Lower lobe of right lung (tissue), 2 donors: ENCODE results near the gene PTPRD. TPM values are rescaled to one million over a fixed set of nuclear protein-coding genes. Genes with fewer than 3 reads are reported as not detected.

Experiments
- ATAC-seq, 2 donors: fragments of 200-7000 bp; cut with Tn5 transposase; one replicate each; pipeline ENCODE4 v1.9.1; 2020 to 2022; ENCODE audit warnings: mild to moderate bottlenecking in 2 of 2, moderate library complexity in 2 of 2
- DNase-seq: peaks from one replicate; pipeline ENCODE4 v3.0.0-alpha.2; 2020
- H3K27ac ChIP-seq: fragments of 200-600 bp; one replicate; pipeline ENCODE4 v1.8.0; 2022
- H3K27me3 ChIP-seq: fragments of 200-600 bp; one replicate; pipeline ENCODE4 v1.8.0; 2022; ENCODE audit warnings: low read depth
- H3K36me3 ChIP-seq: fragments of 200-600 bp; one replicate; pipeline ENCODE4 v1.8.0; 2022; ENCODE audit warnings: mild to moderate bottlenecking
- H3K4me1 ChIP-seq: fragments of 200-600 bp; one replicate; pipeline ENCODE4 v1.8.0; 2022
- H3K4me3 ChIP-seq: fragments of 200-600 bp; one replicate; pipeline ENCODE4 v1.8.0; 2022; ENCODE audit warnings: mild to moderate bottlenecking
- H3K9me3 ChIP-seq: fragments of 200-600 bp; one replicate; pipeline ENCODE4 v1.8.0; 2022
- intact Hi-C: fragments of 100-400 bp; cut with DNase I; formaldehyde crosslinking; loops from one replicate; pipeline ENCODE4 v1.11.0; 2022
- total RNA-seq: library from RNA; stranded (reverse); fragmentation: NEBNext Ultra II Directional; extraction: Animal tissue kit (Norgen Biotek cat#: 25700); gene quantifications from one replicate; pipeline ENCODE4 v1.2.1, GENCODE V29; 2021
- TF ChIP-seq, protein P1 (sequence below): fragments of 200-600 bp; IDR thresholded peaks from one replicate; pipeline ENCODE4 v1.8.0; 2022; ENCODE audit warnings: antibody characterized with exemption, mild to moderate bottlenecking
- donor health status: DM: no; HTN: yes; CAD: no; lungs with severe emphysema.

Gene PTPRD
- total RNA-seq, 1 donor from 2014 or later, result 17.2 TPM

DNA sequence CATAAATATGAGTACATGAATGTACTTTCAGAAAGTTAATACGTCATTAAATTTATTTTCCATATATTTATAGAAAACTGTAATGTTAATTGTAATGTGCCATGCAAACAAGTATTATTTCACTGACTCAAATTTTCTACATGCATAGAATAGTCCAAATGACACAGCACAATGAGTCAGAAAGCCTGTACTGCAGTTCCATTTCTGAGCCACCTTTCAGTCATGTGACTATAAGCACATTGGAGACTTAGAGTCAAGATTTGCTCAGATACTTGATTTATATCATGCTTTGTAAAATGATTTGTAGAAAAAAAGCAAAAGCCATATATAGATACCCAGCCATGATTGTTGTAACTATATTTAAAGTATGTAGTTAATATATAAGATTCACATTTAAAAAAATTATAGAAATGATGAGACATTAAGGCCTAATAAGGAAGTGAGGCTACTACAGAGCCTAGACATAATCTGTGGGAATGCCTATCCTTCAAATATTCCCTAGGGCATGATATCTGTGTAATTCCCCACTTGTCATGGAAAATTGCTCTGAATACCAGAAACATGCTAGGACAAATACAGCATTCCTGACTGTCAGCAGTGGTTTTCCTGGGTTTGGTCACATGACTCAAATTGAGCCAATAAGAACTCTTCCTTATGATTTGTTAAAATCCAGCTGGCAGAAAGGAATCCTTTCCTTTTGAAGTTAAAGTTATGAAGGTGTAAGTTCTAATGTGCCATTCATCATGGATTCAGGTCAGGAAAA lies 50.0 kb downstream of the PTPRD start:
- intact Hi-C loops, result no loop called here
- DNase-seq (no peak), ATAC-seq (no peak)
- H3K4me1 ChIP-seq, result no peaks in the 10 kb centered on the region
- TF ChIP-seq, protein P1, sequence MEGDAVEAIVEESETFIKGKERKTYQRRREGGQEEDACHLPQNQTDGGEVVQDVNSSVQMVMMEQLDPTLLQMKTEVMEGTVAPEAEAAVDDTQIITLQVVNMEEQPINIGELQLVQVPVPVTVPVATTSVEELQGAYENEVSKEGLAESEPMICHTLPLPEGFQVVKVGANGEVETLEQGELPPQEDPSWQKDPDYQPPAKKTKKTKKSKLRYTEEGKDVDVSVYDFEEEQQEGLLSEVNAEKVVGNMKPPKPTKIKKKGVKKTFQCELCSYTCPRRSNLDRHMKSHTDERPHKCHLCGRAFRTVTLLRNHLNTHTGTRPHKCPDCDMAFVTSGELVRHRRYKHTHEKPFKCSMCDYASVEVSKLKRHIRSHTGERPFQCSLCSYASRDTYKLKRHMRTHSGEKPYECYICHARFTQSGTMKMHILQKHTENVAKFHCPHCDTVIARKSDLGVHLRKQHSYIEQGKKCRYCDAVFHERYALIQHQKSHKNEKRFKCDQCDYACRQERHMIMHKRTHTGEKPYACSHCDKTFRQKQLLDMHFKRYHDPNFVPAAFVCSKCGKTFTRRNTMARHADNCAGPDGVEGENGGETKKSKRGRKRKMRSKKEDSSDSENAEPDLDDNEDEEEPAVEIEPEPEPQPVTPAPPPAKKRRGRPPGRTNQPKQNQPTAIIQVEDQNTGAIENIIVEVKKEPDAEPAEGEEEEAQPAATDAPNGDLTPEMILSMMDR, result no peak
- H3K4me3 ChIP-seq, result no peak overlapping the region
- H3K27me3 ChIP-seq, result no peaks in the 10 kb centered on the region
- H3K36me3 ChIP-seq, result no peaks in the 10 kb centered on the region
- no peaks in the 10 kb centered on the region for H3K9me3 ChIP-seq
- H3K27ac ChIP-seq, result no peak overlapping the region

DNA sequence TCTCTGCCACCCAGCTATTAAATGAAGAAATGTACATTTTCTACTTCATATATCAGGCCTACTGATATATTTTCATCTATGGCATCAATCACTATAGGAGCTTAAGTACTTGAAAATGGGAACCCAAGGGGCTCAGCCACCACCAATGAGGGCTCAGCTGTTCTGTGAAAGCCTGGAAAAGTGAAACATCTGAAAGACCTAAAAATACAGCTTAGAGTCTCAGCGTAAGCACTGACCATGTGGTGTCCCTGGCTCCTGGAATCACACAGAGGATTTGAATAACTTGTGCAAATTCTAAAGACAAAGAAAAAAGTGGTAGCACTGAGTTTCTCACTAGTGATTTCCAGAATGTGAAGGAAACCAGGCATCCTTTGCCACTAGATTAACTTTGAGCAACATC lies 64.5 kb downstream of the PTPRD start:
- no peaks in the 10 kb centered on the region for H3K4me1 ChIP-seq
- ATAC-seq (no peak), DNase-seq (no peak)
- TF ChIP-seq, protein P1, result no peak
- H3K9me3 ChIP-seq, result no peaks in the 10 kb centered on the region
- intact Hi-C loops, result no loop called here
- H3K27ac ChIP-seq, result no peak overlapping the region
- H3K27me3 ChIP-seq, result no peaks in the 10 kb centered on the region
- H3K36me3 ChIP-seq, result no peaks in the 10 kb centered on the region
- no peak overlapping the region for H3K4me3 ChIP-seq

DNA sequence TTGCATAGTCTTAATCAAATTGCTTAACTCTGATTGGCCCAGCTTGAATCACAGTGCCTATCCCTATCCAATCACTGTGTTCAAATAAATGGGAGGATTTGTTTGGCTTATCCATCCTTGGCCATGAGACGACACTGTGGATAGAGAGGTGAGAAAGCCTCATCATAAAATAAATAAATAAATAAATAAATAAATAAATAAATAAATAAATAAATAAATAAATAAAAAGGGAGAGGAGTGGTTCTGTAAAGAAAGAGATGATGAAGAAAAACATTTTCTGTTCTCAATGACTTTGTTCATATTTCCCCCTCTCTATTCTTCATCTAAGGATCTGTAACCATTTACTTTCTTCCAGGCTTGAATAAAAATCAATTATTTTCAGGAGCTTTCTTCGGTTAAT lies 74.7 kb downstream of the PTPRD start:
- no peaks in the 10 kb centered on the region for H3K36me3 ChIP-seq
- no peaks in the 10 kb centered on the region for H3K27me3 ChIP-seq
- no peaks in the 10 kb centered on the region for H3K4me1 ChIP-seq
- H3K9me3 ChIP-seq, result no peaks in the 10 kb centered on the region
- H3K4me3 ChIP-seq, result no peak overlapping the region
- ATAC-seq (no peak), DNase-seq (no peak)
- H3K27ac ChIP-seq, result no peak overlapping the region
- intact Hi-C loops, result no loop called here
- TF ChIP-seq, protein P1, result no peak

DNA sequence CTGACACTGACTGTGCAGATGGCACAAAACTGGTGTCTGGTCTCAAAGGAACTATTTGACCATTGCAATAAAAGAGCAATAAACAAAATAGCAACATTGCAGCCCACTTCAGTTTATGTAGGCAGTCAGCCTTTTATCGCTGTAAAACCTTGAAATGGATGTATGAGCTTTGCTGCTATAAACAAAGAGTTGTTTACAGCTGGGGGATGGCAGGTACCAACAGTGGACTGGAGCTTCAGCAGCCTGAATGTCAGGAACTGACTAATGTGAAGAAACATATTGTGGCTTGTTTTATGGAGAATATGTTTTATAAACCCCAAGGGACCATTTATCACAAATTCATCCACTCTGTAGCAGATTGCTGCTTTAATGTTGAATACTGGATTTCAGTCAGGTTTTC lies 78.0 kb downstream of the PTPRD start:
- no peaks in the 10 kb centered on the region for H3K9me3 ChIP-seq
- TF ChIP-seq, protein P1, result no peak
- intact Hi-C loops, result no loop called here
- no peaks in the 10 kb centered on the region for H3K27me3 ChIP-seq
- H3K36me3 ChIP-seq, result no peaks in the 10 kb centered on the region
- DNase-seq, result no peak
- H3K4me3 ChIP-seq, result no peak overlapping the region
- no peak overlapping the region for H3K27ac ChIP-seq
- no peaks in the 10 kb centered on the region for H3K4me1 ChIP-seq
- no peak for ATAC-seq

DNA sequence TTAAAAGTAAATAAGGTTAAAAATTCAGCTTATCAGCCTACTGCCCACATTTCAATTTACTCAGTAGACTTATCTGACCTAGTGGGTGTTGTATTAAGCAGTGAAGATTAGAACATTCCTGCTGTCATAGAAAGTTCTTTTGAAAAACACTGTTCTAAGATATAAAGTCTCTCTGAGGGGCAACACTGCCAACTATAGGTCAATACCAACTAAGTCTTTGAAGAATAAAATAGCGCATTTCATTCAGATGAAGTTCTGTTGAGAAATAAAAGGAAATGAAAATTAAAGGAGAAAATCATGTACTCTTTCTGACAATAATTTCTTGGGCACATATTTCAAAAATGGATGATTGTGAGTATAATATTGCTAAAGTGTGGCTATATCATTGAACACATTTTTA lies 86.8 kb downstream of the PTPRD start:
- Histone ChIP-seq H3K27ac (no peak overlapping the region), H3K36me3 (no peaks in the 10 kb centered on the region), H3K27me3 (no peaks in the 10 kb centered on the region), H3K4me3 (no peak overlapping the region), H3K4me1 (no peaks in the 10 kb centered on the region), H3K9me3 (no peaks in the 10 kb centered on the region)
- TF ChIP-seq, protein P1, result no peak
- intact Hi-C loops, result no loop called here
- ATAC-seq, result no peak
- no peak for DNase-seq
